Activated CD8-positive, alpha-beta T cell treated with anti-CD3 and anti-CD28 coated beads for 36 hours (primary cell): ENCODE measurements around the gene EDRF1. TPM values are rescaled to one million over a fixed set of nuclear protein-coding genes. Genes with fewer than 3 reads are reported as not detected.

Experiments used
- ATAC-seq: fragments of 200-7000 bp; cut with Tn5 transposase; one replicate; pipeline ENCODE4 v1.10.0; 2021; ENCODE audit warnings: mild to moderate bottlenecking, moderate library complexity
- CTCF ChIA-PET: fragments of 350-600 bp; sonication (Branson Sonifier 250); formaldehyde crosslinking; loops from one replicate; lab custom pipeline; 2021; ENCODE audit warnings: antibody characterized with exemption; lab: Charles Lee
- POLR2A ChIA-PET: fragments of 350-600 bp; sonication (Branson Sonifier 250); formaldehyde crosslinking; loops from one replicate; lab custom pipeline; 2021; ENCODE audit warnings: antibody characterized with exemption; lab: Charles Lee
- DNase-seq: peaks from one replicate; pipeline ENCODE4 v3.0.0-alpha.2; 2020
- H3K27ac Mint-ChIP-seq: one replicate; pipeline ENCODE4 v1.8.0; 2021; ENCODE audit warnings: mild to moderate bottlenecking, mixed read lengths
- H3K27me3 Mint-ChIP-seq: one replicate; pipeline ENCODE4 v1.8.0; 2021; ENCODE audit warnings: mixed read lengths
- H3K36me3 Mint-ChIP-seq: one replicate; pipeline ENCODE4 v1.8.0; 2021; ENCODE audit warnings: low read depth, mixed read lengths
- H3K4me1 Mint-ChIP-seq: one replicate; pipeline ENCODE4 v1.8.0; 2021; ENCODE audit warnings: low read depth, mixed read lengths
- H3K4me3 Mint-ChIP-seq: one replicate; pipeline ENCODE4 v1.8.0; 2021; ENCODE audit warnings: mild to moderate bottlenecking, moderate library complexity, mixed read lengths
- H3K9me3 Mint-ChIP-seq: one replicate; pipeline ENCODE4 v1.8.0; 2021; ENCODE audit warnings: mixed read lengths
- CTCF ChIP-seq: fragments of 200-600 bp; IDR thresholded peaks from one replicate; pipeline ENCODE4 v1.8.0; 2022; ENCODE audit warnings: antibody characterized with exemption, mild to moderate bottlenecking
- intact Hi-C: fragments of 100-400 bp; cut with micrococcal nuclease; formaldehyde crosslinking; loops from one replicate; pipeline ENCODE4 v1.10.0; 2022
- total RNA-seq, 2 experiments: library from RNA; stranded (reverse); gene quantifications; one replicate each; pipeline ENCODE4 v1.2.3, GENCODE V29; 2021

EDRF1 gene
- total RNA-seq, 2 experiments from 2014 or later, result 26.3 to 26.4 TPM

- POLR2A ChIA-PET, result interaction anchor here (0.9 kb wide), 1 partner anchor 15 kb away, joined by 3 read pairs; no protein-coding TSS in a partner anchor
- TF ChIP-seq CTCF, result no peak
- DNase-seq, result no peak
- ATAC-seq, result no peak
- intact Hi-C loops, result no loop called here
- Mint-ChIP-seq H3K4me3 (no peak overlapping the region), H3K4me1 (no peaks in the 10 kb centered on the region), H3K36me3 (peaks cover 46% of the 10 kb centered on the region), H3K27ac (no peak overlapping the region), H3K27me3 (no peaks in the 10 kb centered on the region), H3K9me3 (no peaks in the 10 kb centered on the region)
- CTCF ChIA-PET, result no interaction called here
These were observed 43.5 kb downstream of the EDRF1 start for GRCh38 chr10:125762692-125763648.

- no peak for TF ChIP-seq CTCF
- ChIA-PET POLR2A (no interaction called here), CTCF (interaction anchor here (0.9 to 2.0 kb wide), 2 partner anchors 10 to 17 kb away, joined by 4 to 5 read pairs; no protein-coding TSS in a partner anchor)
- H3K4me3 Mint-ChIP-seq, result no peak overlapping the region
- DNase-seq (no peak), ATAC-seq (no peak)
- H3K9me3 Mint-ChIP-seq, result no peaks in the 10 kb centered on the region
- no peak overlapping the region for H3K27ac Mint-ChIP-seq
- no peaks in the 10 kb centered on the region for H3K27me3 Mint-ChIP-seq
- H3K4me1 Mint-ChIP-seq, result no peaks in the 10 kb centered on the region
- peaks cover 31% of the 10 kb centered on the region for H3K36me3 Mint-ChIP-seq
- intact Hi-C loops, result no loop called here
These were observed 46.3 kb downstream of the EDRF1 start for GRCh38 chr10:125765835-125766234.

GRCh38 chr10:125766511-125766910 is 47.0 kb downstream of the EDRF1 start:
- H3K4me1 Mint-ChIP-seq, result no peaks in the 10 kb centered on the region
- ATAC-seq (no peak), DNase-seq (no peak)
- ChIA-PET POLR2A (no interaction called here), CTCF (interaction anchor here (2.0 kb wide), 1 partner anchor 10 kb away, joined by 5 read pairs; no protein-coding TSS in a partner anchor)
- intact Hi-C loops, result no loop called here
- no peak for TF ChIP-seq CTCF
- no peaks in the 10 kb centered on the region for H3K9me3 Mint-ChIP-seq
- peaks cover 28% of the 10 kb centered on the region for H3K36me3 Mint-ChIP-seq
- no peak overlapping the region for H3K27ac Mint-ChIP-seq
- H3K4me3 Mint-ChIP-seq, result no peak overlapping the region
- H3K27me3 Mint-ChIP-seq, result no peaks in the 10 kb centered on the region

- ATAC-seq (no peak), DNase-seq (no peak)
- TF ChIP-seq CTCF, result no peak
- Mint-ChIP-seq H3K27ac (no peak overlapping the region), H3K9me3 (no peaks in the 10 kb centered on the region), H3K4me3 (no peak overlapping the region), H3K4me1 (no peaks in the 10 kb centered on the region), H3K36me3 (peaks cover 21% of the 10 kb centered on the region), H3K27me3 (no peaks in the 10 kb centered on the region)
- CTCF ChIA-PET, result no interaction called here
- intact Hi-C loops, result no loop called here
- POLR2A ChIA-PET, result no interaction called here
These were observed 48.8 kb downstream of the EDRF1 start for GRCh38 chr10:125768219-125768855.

GRCh38 chr10:125769175-125769574 is 49.7 kb downstream of the EDRF1 start:
- Mint-ChIP-seq H3K27ac (no peak overlapping the region), H3K27me3 (no peaks in the 10 kb centered on the region), H3K36me3 (peaks cover 14% of the 10 kb centered on the region), H3K4me3 (no peak overlapping the region), H3K9me3 (no peaks in the 10 kb centered on the region), H3K4me1 (no peaks in the 10 kb centered on the region)
- CTCF ChIA-PET, result no interaction called here
- POLR2A ChIA-PET, result no interaction called here
- DNase-seq (no peak), ATAC-seq (no peak)
- TF ChIP-seq CTCF, result no peak
- intact Hi-C loops, result no loop called here
